Inflammatory macrophage treated with lipopolysaccharide for 4 hours (primary cell): ENCODE measurements around the gene ZNF695.

Experiments
- DNase-seq: peaks from one replicate; pipeline ENCODE4 v3.0.0-alpha.2; 2020

ZNF695 gene

GRCh38 chr1:246954126-246954525 is 53.7 kb downstream of the ZNF695 start:
- no peak for DNase-seq

DNA sequence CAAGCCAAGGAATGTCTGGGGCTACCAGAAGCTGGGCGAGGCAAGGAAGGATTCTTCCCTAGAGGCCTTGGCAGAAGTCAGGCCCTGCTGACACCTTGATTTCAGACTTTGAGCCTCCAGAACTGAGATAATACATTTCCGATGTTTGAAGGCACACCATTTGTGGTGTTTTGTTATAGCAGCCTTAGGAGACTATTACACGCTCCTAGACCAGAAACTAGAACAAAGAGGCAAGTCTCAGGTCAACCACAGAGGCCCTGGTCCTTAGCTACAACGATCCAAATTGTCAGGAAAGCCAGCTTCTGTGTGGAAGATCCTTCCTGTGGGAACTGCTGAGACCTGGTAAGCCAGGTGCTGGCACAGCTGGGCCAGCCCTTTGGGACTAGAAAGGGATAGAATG is 56.4 kb downstream of the ZNF695 start:
- no peak for DNase-seq

DNA sequence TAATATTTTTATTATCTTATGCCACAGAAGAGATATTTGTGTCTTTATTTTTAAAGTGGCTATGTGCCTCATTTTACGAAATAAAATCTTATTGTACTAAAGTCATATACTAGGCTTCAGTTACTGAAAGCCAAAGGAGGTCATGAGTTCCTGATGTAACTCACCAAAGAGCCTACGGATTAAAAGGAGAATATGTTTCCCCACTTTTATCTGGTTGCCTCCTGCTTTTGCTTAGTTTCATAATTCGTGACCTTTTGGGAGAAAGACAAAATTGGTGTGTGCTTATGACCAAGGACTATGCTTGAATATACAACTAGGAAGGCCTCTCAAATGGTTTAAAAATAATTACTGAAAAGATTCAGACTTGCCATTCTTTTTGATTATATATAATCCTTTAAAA is 57.9 kb downstream of the ZNF695 start:
- DNase-seq = peak; percentile 62

- DNase-seq = no peak
Observed at GRCh38 chr1:246947255-246947654, 60.6 kb downstream of the ZNF695 start.

DNA sequence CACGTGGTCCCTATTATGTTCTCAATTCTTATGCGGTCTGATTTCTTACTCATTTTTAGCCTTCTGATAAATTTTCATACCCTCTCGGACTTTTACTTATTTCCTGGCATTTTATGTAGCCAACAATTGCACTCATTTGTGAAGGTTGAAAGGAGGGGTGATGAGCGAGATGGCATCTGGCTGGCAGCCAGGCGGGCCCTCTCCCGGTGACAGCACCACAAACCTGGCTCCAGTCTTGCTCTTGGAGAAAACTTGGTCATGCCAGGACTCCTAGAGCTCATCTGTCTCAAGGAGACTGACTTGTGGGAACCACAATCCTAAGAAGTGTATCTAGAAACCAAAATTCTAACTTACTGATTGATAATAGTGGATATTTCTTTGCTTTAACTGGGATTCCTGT is 61.5 kb downstream of the ZNF695 start:
- no peak for DNase-seq
